Measurements from ENCODE around the gene SLC22A2.

Gene SLC22A2

GRCh38 chr6:160273750-160274149 is 15.1 kb upstream of the SLC22A2 start:
- no peak for DNase-seq (ENCODE audit: low read depth)

GRCh38 chr6:160273196-160273595 is 14.6 kb upstream of the SLC22A2 start:
- no peak for DNase-seq (ENCODE audit: low read depth)

- no peak for DNase-seq (ENCODE audit: low read depth)
These were observed 14.1 kb upstream of the SLC22A2 start for GRCh38 chr6:160272707-160273106.

- no peak for DNase-seq (ENCODE audit: low read depth)
These were observed 11.7 kb upstream of the SLC22A2 start for GRCh38 chr6:160270347-160270746.

GRCh38 chr6:160269771-160270170 is 11.2 kb upstream of the SLC22A2 start:
- DNase-seq (ENCODE audit: low read depth): no peak

- DNase-seq (ENCODE audit: low read depth): no peak
These were observed 10.5 kb upstream of the SLC22A2 start for GRCh38 chr6:160269023-160269521.

- DNase-seq (ENCODE audit: low read depth): no peak
These were observed 8.5 kb upstream of the SLC22A2 start for GRCh38 chr6:160267102-160267501.

- no peak for DNase-seq (ENCODE audit: low read depth)
These were observed 7.4 kb upstream of the SLC22A2 start for GRCh38 chr6:160265869-160266476.

- DNase-seq (ENCODE audit: low read depth): no peak
These were observed 5.5 kb upstream of the SLC22A2 start for GRCh38 chr6:160264061-160264612.

- DNase-seq (ENCODE audit: low read depth): no peak
These were observed 4.7 kb upstream of the SLC22A2 start for GRCh38 chr6:160263196-160263939.

GRCh38 chr6:160261991-160262680 is 3.5 kb upstream of the SLC22A2 start:
- no peak for DNase-seq (ENCODE audit: low read depth)

GRCh38 chr6:160260803-160261450 is 2.3 kb upstream of the SLC22A2 start:
- no peak for DNase-seq (ENCODE audit: low read depth)

GRCh38 chr6:160260367-160260766 is 1.7 kb upstream of the SLC22A2 start:
- no peak for DNase-seq (ENCODE audit: low read depth)

- no peak for DNase-seq (ENCODE audit: low read depth)
These were observed 977 bp upstream of the SLC22A2 start for GRCh38 chr6:160259598-160259997.

- no peak for DNase-seq (ENCODE audit: low read depth)
These were observed 463 bp upstream of the SLC22A2 start for GRCh38 chr6:160259143-160259425.

GRCh38 chr6:160256445-160256844 is 2.2 kb downstream of the SLC22A2 start:
- DNase-seq (ENCODE audit: low read depth): no peak

- DNase-seq (ENCODE audit: low read depth): no peak
These were observed 3.9 kb downstream of the SLC22A2 start for GRCh38 chr6:160254467-160255312.

- DNase-seq (ENCODE audit: low read depth): no peak
These were observed 4.9 kb downstream of the SLC22A2 start for GRCh38 chr6:160253714-160254113.

- DNase-seq (ENCODE audit: low read depth): no peak
These were observed 5.3 kb downstream of the SLC22A2 start for GRCh38 chr6:160253292-160253691.

GRCh38 chr6:160252073-160252813 is 6.4 kb downstream of the SLC22A2 start:
- no peak for DNase-seq (ENCODE audit: low read depth)

- DNase-seq (ENCODE audit: low read depth): no peak
These were observed 8.9 kb downstream of the SLC22A2 start for GRCh38 chr6:160249671-160250070.
